ENCODE results near the gene DECR2. TPM values are rescaled to one million over a fixed set of nuclear protein-coding genes. Genes with fewer than 3 reads are reported as not detected.
"Not testable (repeated sequence)": the region's sequence is repeated elsewhere in the genome, so short reads cannot be mapped to it uniquely, and the experiment has no call there.

DECR2 gene
- total RNA-seq, 1 donor from 2014 or later, result 7.1 TPM

DNA sequence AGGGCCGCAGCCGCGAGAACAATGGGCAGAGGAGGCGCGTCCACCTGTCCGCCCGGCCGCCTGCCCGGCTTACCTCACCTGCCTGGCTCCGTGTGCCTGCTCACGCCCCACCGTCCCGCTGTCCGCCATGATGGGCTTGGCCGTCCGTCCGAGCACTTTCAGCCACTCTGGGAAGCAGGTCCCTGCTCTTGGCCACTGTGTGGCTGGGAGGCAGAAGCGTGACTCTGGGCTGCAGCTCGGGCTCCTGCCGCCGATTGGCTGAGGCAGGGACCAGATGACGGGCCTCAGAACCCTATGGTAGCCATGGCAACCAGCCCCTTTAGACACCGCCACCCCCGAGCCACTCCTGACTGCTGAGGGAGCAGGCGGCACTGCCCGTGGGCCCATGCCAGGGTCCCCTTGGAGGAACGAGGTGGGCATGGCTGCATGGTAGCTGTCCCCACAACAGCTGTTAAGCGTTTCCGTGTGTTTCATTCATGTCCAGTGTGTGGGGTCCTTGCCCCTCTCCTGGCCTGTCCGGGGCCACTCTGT lies 40.3 kb upstream of the DECR2 start:
- H3K4me3 ChIP-seq, result no peak overlapping the region
- H3K9me3 ChIP-seq (ENCODE audit: low read depth), result no peaks in the 10 kb centered on the region
- no peak overlapping the region for H3K4me2 ChIP-seq
- no peak for TF ChIP-seq EZH2phosphoT487 (IDR thresholded peaks at IDR 0.05)
- TF ChIP-seq CTCF (IDR thresholded peaks at IDR 0.05), result no peak
- no peak for TF ChIP-seq EZH2 (IDR thresholded peaks at IDR 0.05)
- H3K79me2 ChIP-seq (ENCODE audit: low read depth), result no peaks in the 10 kb centered on the region
- H4K20me1 ChIP-seq (ENCODE audit: low read depth), result peaks cover 4% of the 10 kb centered on the region
- Mint-ChIP-seq H3K27me3 (ENCODE audit: insufficient read depth, low read depth) (peaks cover 5% of the 10 kb centered on the region), H3K9me3 (no peaks in the 10 kb centered on the region), H3K4me3 (peak overlapping the region; percentile 13), H3K4me1 (peaks cover 26% of the 10 kb centered on the region), H3K27ac (no peak overlapping the region), H3K36me3 (no peaks in the 10 kb centered on the region)
- no peaks in the 10 kb centered on the region for H3F3A ChIP-seq (ENCODE audit: low read depth)
- no peaks in the 10 kb centered on the region for H3K4me1 ChIP-seq
- H3K36me3 ChIP-seq, result no peaks in the 10 kb centered on the region
- no peaks in the 10 kb centered on the region for H3K27me3 ChIP-seq
- no peak overlapping the region for H3K9ac ChIP-seq
- H3K27ac ChIP-seq, result no peak overlapping the region
- H2AFZ ChIP-seq (replicated peaks), result no peak overlapping the region
- DNase-seq (ENCODE audit: low spot score), result peak; percentile 44

DNA sequence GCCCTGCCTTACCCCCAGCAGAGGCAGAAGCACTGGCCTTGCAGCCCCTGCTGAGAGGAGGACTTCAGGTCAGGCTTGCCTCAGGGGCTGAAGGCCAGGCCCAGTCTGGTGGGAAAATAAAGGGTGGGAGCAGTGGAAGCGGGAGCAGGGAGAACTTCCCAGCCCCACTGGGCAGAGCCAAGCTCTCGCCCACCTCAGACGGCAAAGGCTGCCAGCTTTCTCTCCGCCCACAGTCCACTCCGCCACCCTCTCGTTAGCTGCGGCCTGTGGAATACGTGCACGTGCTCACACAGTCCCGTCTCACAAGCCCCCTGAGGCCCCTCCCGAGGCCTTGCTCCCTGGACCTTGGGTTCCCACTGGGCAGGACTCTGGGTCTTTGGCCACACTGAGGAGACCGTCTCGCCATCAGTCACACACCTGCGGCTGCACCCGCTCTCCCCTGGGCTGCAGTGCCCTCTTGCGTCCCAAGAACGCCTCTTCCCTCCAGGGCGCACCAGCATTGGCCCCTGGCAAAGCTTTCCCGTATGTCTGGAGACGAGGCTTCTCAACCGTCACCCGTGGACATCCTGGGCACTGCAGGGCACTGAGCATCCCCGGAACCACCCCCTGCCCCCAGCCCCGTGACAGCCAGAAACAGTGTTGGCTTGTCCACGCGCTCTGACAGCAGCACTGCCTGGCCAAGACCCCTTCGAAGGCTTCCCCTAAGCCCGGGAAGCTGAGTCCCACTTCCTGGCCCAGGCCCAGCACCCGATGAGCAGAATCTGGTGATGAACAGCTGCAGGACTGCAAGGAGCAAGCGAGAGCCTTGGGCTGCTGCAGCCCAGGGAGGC lies 39.6 kb upstream of the DECR2 start:
- peak overlapping the region; percentile 66 for H3K27ac Mint-ChIP-seq

DNA sequence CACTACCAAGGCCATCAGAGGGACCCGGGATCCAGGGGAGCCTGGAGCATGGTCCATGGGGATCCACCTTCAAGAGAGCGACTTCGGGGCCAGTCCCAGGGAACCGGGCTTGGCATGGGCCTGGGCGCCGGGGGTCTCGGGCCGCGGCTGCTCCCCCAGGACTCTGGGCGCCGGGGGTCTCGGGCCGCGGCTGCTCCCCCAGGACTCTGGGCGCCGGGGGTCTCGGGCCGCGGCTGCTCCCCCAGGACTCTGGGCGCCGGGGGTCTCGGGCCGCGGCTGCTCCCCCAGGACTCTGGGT lies 39.0 kb upstream of the DECR2 start:
- not testable (repeated sequence) for H3K9ac ChIP-seq; H3F3A ChIP-seq (ENCODE audit: low read depth); H3K4me2 ChIP-seq; H3K36me3 Mint-ChIP-seq; H3K4me3 ChIP-seq; H3K9me3 ChIP-seq (ENCODE audit: low read depth); H4K20me1 ChIP-seq (ENCODE audit: low read depth); H3K4me3 Mint-ChIP-seq; H3K36me3 ChIP-seq; H3K4me1 ChIP-seq; H3K27ac ChIP-seq; H3K9me3 Mint-ChIP-seq; H3K27me3 ChIP-seq; H2AFZ ChIP-seq (replicated peaks); H3K27ac Mint-ChIP-seq; DNase-seq (ENCODE audit: low spot score); H3K27me3 Mint-ChIP-seq (ENCODE audit: insufficient read depth, low read depth); H3K79me2 ChIP-seq (ENCODE audit: low read depth)
- H3K4me1 Mint-ChIP-seq, result peaks cover 26% of the 10 kb centered on the region

More for the DNA sequence above, 39.6 kb upstream of the DECR2 start:
- no peaks in the 10 kb centered on the region for H3K27me3 ChIP-seq
- peak; percentile 88 for DNase-seq (ENCODE audit: low spot score)
- H3K4me2 ChIP-seq, result no peak overlapping the region
- no peaks in the 10 kb centered on the region for H3K4me1 ChIP-seq
- H3K36me3 Mint-ChIP-seq, result peaks cover 1% of the 10 kb centered on the region
- no peaks in the 10 kb centered on the region for H3K9me3 ChIP-seq (ENCODE audit: low read depth)
- peaks cover 26% of the 10 kb centered on the region for H3K4me1 Mint-ChIP-seq
- peak overlapping the region; percentile 55 for H3K4me3 Mint-ChIP-seq
- no peak overlapping the region for H3K4me3 ChIP-seq
- H3K9ac ChIP-seq, result no peak overlapping the region
- TF ChIP-seq EZH2phosphoT487 (IDR thresholded peaks at IDR 0.05) (no peak), CTCF (IDR thresholded peaks at IDR 0.05) (peak; percentile 76)
- peaks cover 4% of the 10 kb centered on the region for H4K20me1 ChIP-seq (ENCODE audit: low read depth)
- no peaks in the 10 kb centered on the region for H3K79me2 ChIP-seq (ENCODE audit: low read depth)
- peaks cover 5% of the 10 kb centered on the region for H3K27me3 Mint-ChIP-seq (ENCODE audit: insufficient read depth, low read depth)
- no peak overlapping the region for H3K27ac ChIP-seq
- H3K9me3 Mint-ChIP-seq, result no peaks in the 10 kb centered on the region
- H3F3A ChIP-seq (ENCODE audit: low read depth), result no peaks in the 10 kb centered on the region
- no peak overlapping the region for H2AFZ ChIP-seq (replicated peaks)
- no peaks in the 10 kb centered on the region for H3K36me3 ChIP-seq

DNA sequence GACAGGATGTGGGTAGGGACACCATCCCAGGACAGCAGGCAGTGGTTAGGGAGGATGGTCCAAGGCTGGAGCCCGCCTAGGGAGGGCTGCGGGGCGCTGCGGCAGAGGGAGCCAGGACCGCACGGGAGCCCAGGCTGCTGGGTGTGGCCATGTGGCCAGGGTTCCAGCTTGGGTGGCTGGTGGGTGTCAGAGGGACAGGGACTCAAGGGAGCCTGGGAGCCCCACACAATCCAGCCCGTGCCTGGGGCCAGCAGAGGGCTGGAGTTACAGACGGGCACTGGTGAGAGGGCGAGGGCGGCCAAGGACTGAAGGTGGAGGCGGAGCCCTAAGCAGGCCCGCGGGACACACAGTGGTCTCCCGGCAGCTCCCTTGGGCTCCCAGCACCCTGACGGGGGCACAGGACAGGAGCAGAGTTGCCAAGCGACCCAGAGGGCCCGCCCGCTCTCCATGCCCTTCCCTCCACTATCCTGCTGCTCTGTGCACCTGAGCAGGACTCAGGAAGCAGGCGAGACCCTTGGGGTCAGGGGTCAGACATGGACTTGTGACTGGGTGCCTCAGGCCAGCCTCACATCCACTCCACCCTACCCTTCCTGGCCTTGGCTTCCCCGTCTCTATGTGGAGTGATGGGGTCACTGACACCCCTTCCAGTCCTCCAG lies 38.4 kb upstream of the DECR2 start:
- H3K9ac ChIP-seq, result no peak overlapping the region
- no peak for DNase-seq (ENCODE audit: low spot score)
- H3K27me3 ChIP-seq, result no peaks in the 10 kb centered on the region
- Mint-ChIP-seq H3K9me3 (no peaks in the 10 kb centered on the region), H3K27ac (peak overlapping the region; percentile 60), H3K27me3 (ENCODE audit: insufficient read depth, low read depth) (peaks cover 5% of the 10 kb centered on the region), H3K4me3 (no peak overlapping the region), H3K4me1 (peaks cover 26% of the 10 kb centered on the region), H3K36me3 (peaks cover 2% of the 10 kb centered on the region)
- no peak overlapping the region for H3K4me2 ChIP-seq
- H3K27ac ChIP-seq, result no peak overlapping the region
- no peak overlapping the region for H3K4me3 ChIP-seq
- TF ChIP-seq CTCF (IDR thresholded peaks at IDR 0.05), result no peak
- no peak for TF ChIP-seq EZH2phosphoT487 (IDR thresholded peaks at IDR 0.05)
- no peak for TF ChIP-seq EZH2 (IDR thresholded peaks at IDR 0.05)
- H3K79me2 ChIP-seq (ENCODE audit: low read depth), result no peaks in the 10 kb centered on the region
- no peaks in the 10 kb centered on the region for H3K36me3 ChIP-seq
- H4K20me1 ChIP-seq (ENCODE audit: low read depth), result peaks cover 4% of the 10 kb centered on the region
- no peaks in the 10 kb centered on the region for H3K9me3 ChIP-seq (ENCODE audit: low read depth)
- H2AFZ ChIP-seq (replicated peaks), result no peak overlapping the region
- no peaks in the 10 kb centered on the region for H3F3A ChIP-seq (ENCODE audit: low read depth)
- no peaks in the 10 kb centered on the region for H3K4me1 ChIP-seq
